NCI-H524 (cell line): ENCODE measurements around the gene MAPK8IP1.
A peak's percentile ranks its signal among the peaks of the same experiment; 100 is the strongest.

Experiments
- DNase-seq, 2 experiments: peaks; one replicate each; lab custom pipeline; 2025; lab: John Stamatoyannopoulos, UW

Gene MAPK8IP1

GRCh38 chr11:45860348-45860747 lies 25.1 kb upstream of the MAPK8IP1 start:
- DNase-seq: no peak

- no peak for DNase-seq
These were observed 24.5 kb upstream of the MAPK8IP1 start for GRCh38 chr11:45860764-45861510.

- no peak for DNase-seq
These were observed 21.4 kb upstream of the MAPK8IP1 start for GRCh38 chr11:45864041-45864440.

DNA sequence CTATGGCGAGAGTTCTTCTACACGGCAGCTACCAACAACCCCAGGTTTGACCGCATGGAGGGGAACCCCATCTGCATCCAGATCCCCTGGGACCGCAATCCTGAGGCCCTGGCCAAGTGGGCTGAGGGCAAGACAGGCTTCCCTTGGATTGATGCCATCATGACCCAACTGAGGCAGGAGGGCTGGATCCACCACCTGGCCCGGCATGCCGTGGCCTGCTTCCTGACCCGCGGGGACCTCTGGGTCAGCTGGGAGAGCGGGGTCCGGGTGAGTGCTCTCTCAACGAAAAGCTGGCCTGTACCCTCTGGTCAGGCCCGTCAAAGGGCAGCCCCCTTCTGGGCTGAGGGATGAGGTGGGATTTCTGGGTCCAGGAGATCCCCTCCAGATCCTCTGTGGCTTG lies 15.9 kb upstream of the MAPK8IP1 start:
- no peak for DNase-seq

DNA sequence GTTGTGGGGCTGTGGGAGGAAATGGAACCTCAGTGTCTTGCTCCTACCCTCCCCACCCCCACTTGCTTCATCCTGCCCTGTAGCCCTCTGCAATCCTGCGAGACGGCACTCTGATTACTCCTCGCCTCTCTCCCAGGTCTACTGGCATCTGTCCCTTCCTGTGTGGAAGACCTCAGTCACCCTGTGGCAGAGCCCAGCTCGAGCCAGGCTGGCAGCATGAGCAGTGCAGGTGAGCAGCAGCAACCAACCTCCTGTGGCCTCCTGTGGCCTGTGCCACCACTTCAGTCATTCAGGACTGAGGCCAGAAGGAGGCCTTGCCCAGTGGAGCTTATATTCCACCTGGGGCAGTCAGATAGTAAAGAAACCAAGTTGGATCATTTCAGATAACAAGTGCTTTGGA lies 14.7 kb upstream of the MAPK8IP1 start:
- no peak for DNase-seq

DNA sequence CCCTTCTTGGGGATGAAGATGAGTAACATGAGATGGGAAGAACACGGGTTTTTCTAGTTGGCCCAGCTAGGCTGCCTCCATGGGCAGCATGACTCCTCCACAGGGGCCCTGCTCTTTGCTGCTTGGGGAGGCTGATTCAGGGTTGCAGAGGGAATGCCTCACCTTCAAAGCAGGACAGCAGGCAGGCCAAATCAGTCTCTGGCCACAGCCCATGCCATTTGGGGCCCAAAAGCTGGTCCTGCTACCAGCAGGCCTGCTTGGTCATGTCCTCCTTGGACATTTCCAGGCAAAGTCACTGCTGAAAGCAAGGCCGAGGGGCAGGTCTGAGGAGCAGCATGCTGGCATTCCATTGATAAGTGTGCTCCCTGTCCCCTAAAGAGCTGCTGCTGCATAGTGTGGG lies 13.8 kb upstream of the MAPK8IP1 start:
- no peak for DNase-seq

DNA sequence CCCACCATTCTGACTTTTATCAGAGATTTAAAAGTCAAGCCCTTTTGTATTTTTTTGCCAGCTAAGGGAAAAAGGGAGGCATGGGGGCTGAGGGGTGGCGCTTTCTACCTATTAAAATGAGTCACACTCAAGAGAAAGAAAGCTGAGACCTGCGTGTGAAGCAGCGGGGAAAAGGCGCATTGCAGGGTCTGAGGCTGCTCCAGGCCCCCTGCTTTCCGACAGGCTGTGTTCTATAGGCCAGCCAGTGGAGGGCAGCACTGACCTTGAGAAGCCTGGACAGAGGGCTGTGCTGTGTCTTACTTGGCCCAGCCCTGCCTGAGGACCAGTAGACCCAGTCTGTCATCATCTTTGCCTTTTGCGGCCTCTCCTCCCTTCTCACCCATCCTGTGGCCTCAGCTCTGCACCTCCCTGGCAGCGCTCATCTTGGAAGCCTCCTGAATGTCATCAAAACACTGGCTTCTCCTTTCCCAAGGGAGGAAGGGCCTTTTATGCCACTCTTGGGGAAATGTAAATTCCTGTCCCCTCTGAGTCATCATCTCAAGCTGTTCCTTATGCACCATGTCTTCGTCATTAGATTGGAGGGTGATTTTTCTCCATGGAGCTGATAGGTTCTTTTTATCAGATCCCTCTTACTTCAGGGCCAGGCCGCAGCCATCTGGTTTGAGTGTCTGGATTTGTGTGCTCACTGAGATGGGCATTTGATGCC lies 12.6 kb upstream of the MAPK8IP1 start:
- peak; percentile 34 to 74 for DNase-seq

DNA sequence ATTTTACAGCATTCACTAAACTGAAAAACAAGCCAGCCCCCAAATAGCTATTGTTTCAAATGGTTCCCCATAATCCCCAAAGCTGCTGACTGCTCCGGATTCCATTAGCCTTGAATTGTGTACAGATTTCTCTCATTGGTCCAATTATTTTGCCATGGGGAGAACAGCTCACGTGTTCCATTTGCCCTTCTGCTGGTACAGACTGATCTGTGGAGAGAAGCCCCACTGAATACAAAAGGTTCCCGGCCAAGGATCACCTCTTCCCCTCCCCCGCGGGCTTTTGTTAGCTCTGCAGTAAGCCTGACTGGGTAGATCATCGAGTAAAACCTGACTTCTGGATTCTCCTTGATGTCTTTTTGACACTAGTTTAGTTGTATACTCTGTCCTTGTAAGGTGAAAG lies 9.1 kb upstream of the MAPK8IP1 start:
- DNase-seq: no peak

- no peak for DNase-seq
These were observed 8.2 kb upstream of the MAPK8IP1 start for GRCh38 chr11:45877221-45877620.

DNA sequence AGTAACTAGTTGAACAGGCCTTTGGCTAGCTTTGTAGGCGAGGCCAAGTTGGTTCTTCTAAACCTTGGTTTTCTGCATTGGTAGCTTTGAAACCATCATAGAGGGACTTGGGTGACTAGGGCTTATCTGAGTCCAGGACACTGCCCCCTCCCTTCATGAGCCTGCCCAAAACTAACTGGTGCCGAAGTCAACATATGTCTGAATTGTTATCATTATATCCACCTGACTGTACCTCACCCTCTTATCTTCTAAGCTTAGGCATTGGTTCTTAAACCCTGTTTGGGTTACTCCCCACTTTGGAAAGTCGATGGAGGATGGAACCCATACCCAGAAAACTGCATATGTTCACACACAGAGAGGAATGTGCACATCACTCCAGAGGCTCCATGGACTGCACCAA lies 7.6 kb upstream of the MAPK8IP1 start:
- no peak for DNase-seq

DNA sequence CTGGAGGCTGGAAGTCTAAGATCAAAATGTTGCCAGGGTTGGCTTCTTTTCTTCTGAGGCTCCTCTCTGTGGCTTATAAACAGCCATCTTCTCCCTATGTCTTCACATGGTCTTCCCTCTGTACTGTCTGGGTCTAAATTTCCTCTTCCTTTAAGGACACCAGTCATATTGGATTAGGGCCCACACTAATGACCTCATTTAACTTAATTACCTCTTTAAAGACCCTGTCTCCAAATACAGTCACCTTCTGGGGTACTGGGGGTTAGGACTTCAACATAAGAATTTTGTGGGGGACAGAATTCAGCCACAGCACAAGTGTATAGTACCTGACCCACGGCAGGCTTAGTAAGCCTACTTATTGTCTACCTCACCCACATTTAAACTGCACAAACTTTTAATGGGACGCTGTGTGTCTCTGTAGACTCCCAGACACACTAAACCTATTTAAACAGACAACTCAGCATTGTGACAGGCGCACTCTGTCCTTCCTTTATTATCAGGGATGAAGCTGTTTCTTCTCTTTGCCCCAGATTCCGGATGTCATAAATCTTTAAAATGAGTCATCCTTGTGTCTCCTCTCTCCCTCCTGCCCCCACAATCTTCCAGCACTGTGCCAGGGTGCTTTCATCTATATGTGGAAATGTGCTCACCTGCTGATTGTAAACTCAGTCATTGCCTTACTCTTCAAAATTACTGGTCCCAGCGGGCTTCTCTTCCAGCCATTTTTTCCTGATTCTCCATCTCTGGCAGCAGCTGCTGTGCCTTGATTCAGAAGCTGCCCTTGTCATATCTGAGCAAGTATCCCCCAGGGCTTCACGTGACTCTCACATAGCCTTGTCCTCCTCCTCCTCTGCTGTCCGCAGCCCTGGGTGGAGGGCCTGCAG lies 5.4 kb upstream of the MAPK8IP1 start:
- no peak for DNase-seq

GRCh38 chr11:45880772-45881570 lies 4.5 kb upstream of the MAPK8IP1 start:
- no peak for DNase-seq

DNA sequence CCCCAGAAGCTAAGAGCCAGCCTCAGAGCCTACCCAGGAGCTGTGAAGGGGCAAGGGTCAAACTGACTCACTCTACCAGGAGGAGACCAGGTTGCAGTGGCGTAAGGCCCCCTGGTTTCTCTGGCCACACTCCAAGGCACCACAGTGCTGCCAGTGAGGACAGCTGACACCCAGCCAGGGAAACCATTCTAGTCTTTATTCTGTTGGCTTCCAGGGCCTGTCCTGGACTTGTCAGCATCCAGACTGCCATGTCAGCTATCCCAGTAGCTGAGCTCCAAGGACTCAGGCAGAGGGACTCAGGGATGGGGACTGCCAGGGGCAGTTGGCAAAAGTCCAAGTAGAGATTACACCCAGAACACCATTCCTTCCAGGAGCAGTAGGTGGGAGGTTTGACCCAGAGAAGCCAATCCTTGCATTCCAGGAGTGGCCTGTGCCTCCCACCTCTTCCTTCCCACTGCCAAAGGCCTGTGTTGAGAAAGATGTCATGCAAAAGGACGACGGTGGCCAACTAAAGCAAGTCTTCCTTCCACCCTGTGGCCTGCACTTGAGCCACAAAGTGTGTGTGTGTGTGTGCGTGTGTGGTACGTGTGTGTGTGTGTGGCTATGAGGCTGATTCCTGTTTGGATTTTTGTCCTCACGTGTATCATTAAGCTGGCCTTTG lies 3.6 kb upstream of the MAPK8IP1 start:
- peak in 1 of 2 experiments; percentile 12 for DNase-seq

DNA sequence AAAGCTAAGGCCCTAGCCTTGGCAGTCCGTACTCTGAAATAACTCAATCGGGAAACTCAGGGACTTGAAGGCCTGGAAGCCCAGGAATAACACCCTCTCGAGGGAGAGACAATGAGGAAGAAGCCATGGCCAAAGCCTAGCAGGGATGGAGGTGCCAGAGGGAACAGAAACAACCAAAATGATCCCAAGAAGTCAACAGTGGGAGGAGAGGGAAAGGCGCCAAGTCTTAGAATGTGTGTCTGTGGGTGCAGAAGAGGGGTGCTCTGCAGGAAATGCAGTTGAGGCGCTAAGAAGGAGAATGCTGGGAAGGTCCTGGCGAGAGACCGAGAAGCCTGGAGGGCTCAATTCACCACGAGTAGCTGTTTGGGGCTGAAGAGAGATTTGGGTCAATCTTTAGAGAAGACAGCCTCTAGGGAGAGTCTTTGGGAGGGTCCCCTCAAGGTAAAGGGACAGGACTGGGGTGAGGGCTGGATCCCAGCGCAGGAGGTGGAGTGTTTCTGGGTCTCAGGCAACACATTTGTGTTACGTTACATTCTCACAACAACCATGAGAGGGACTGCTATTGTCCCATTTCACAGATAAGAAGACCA lies 760 bp upstream of the MAPK8IP1 start:
- no peak for DNase-seq

- peak in 1 of 2 experiments; percentile 28 for DNase-seq
These were observed 670 bp downstream of the MAPK8IP1 start for GRCh38 chr11:45885921-45886721.

GRCh38 chr11:45886816-45887520 lies 1.5 kb downstream of the MAPK8IP1 start:
- no peak for DNase-seq

GRCh38 chr11:45887587-45887986 lies 2.1 kb downstream of the MAPK8IP1 start:
- no peak for DNase-seq

DNA sequence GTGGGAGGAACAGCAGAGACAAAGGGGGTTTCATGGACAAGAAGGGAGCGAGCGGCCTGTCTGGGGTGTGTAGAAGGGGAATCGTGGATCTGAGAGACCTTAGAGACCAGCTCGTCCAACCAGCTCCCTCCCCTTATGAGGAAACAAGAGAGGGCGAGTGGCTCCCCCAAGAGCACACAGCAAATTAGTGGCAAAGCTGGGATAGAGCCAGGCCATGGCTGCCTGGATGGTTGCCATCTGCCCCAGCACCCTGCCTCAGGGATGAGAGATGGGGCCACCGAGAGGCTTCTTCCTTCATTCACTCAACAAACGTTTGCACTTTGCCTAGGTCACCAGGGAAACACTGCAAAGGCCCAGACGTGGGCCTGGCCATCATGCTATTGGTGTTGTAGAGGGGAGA lies 4.1 kb downstream of the MAPK8IP1 start:
- DNase-seq: no peak

GRCh38 chr11:45889966-45890365 lies 4.5 kb downstream of the MAPK8IP1 start:
- no peak for DNase-seq
